GM19025 (cell line): ENCODE results near the gene TTC5.
"Not testable (repeated sequence)": the region's sequence is repeated elsewhere in the genome, so short reads cannot be mapped to it uniquely, and the experiment has no call there.

ENCODE experiments used
- ATAC-seq: cut with Tn5 transposase; IDR thresholded peaks from one replicate; pipeline ENCODE4 v1.9.1; 2021; ENCODE audit warnings: mild to moderate bottlenecking, low read depth, moderate library complexity; ENCODE audit not compliant: unreplicated experiment

The TTC5 gene

GRCh38 chr14:20305265-20306078 is at the start of gene TTC5:
TTC5 (minus strand) TSS chr14:20305951; CDS start chr14:20305937, 14 bp downstream.
- ATAC-seq = peak; percentile 92

- ATAC-seq = no peak
Measured at GRCh38 chr14:20350860-20351259, 45.1 kb upstream of the TTC5 start.

GRCh38 chr14:20350282-20350681 is 44.5 kb upstream of the TTC5 start:
- ATAC-seq = no peak

GRCh38 chr14:20347747-20348146 is 42.0 kb upstream of the TTC5 start:
- no peak for ATAC-seq

GRCh38 chr14:20346713-20347112 is 41.0 kb upstream of the TTC5 start:
- ATAC-seq = no peak

GRCh38 chr14:20345366-20345765 is 39.6 kb upstream of the TTC5 start:
- ATAC-seq = no peak

GRCh38 chr14:20343862-20344220 is 38.1 kb upstream of the TTC5 start:
- no peak for ATAC-seq

- ATAC-seq = peak; percentile 94
Measured at GRCh38 chr14:20343092-20343861, 37.5 kb upstream of the TTC5 start, which contains the start of gene PARP2. PARP2 (plus strand) TSS chr14:20343635; CDS start chr14:20343642, 7 bp downstream.

- no peak for ATAC-seq
Measured at GRCh38 chr14:20341646-20342045, 35.9 kb upstream of the TTC5 start.

- not testable (repeated sequence) for ATAC-seq
Measured at GRCh38 chr14:20341032-20341431, 35.3 kb upstream of the TTC5 start.

GRCh38 chr14:20334017-20334416 is 28.3 kb upstream of the TTC5 start:
- no peak for ATAC-seq

- ATAC-seq = peak; percentile 17
Measured at GRCh38 chr14:20333494-20333841, 27.7 kb upstream of the TTC5 start.

- ATAC-seq = peak; percentile 99
Measured at GRCh38 chr14:20332788-20333493, 27.2 kb upstream of the TTC5 start, which contains the start of gene CCNB1IP1. CCNB1IP1 (minus strand) TSS chr14:20333279; CDS start chr14:20316523, 16,756 bp downstream.

- no peak for ATAC-seq
Measured at GRCh38 chr14:20332431-20332787, 26.7 kb upstream of the TTC5 start.

- no peak for ATAC-seq
Measured at GRCh38 chr14:20331053-20331613, 25.4 kb upstream of the TTC5 start.

- no peak for ATAC-seq
Measured at GRCh38 chr14:20329355-20329754, 23.6 kb upstream of the TTC5 start.

GRCh38 chr14:20328705-20329104 is 23.0 kb upstream of the TTC5 start:
- no peak for ATAC-seq

- no peak for ATAC-seq
Measured at GRCh38 chr14:20327005-20327869, 21.5 kb upstream of the TTC5 start.

GRCh38 chr14:20317720-20318119 is 12.0 kb upstream of the TTC5 start:
- ATAC-seq = no peak

- no peak for ATAC-seq
Measured at GRCh38 chr14:20314026-20314425, 8.3 kb upstream of the TTC5 start.
